Measurements from ENCODE around the gene MAF. TPM values are rescaled to one million over a fixed set of nuclear protein-coding genes. Genes with fewer than 3 reads are reported as not detected.

MAF gene
- total RNA-seq, 1 experiment from 2014 or later = 4.9 TPM

- Histone ChIP-seq H2AK5ac (ENCODE audit: insufficient read length, low read length) (no peak overlapping the region), H3K56ac (ENCODE audit: insufficient read length, low read depth, low read length) (no peak overlapping the region), H3T11ph (ENCODE audit: low read length) (no peak overlapping the region), H3K4me1 (ENCODE audit: insufficient read depth, low read length) (peaks cover 4% of the 10 kb centered on the region; the same call in 1 of the 2 replicates), H2BK12ac (ENCODE audit: insufficient read length, low read depth, low read length) (no peak overlapping the region), H2BK15ac (ENCODE audit: low read depth, low read length) (no peak overlapping the region), H2AFZ (ENCODE audit: low read length) (no peak overlapping the region), H4K5ac (ENCODE audit: insufficient read length, low read depth, low read length) (no peak overlapping the region), H4K8ac (replicated peaks; ENCODE audit: insufficient read length, low read depth, low read length) (no peak overlapping the region), H3K9ac (ENCODE audit: extremely low read depth, insufficient read length, low read length) (no peak overlapping the region), H3K79me2 (ENCODE audit: insufficient read depth, low read length) (no peaks in the 10 kb centered on the region), H4K91ac (ENCODE audit: insufficient read length, low read depth, low read length) (no peak overlapping the region), H3K23me2 (ENCODE audit: insufficient read length, low read depth, low read length, poor library complexity, severe bottlenecking) (no peaks in the 10 kb centered on the region), H3K27ac (ENCODE audit: insufficient read length, low read depth, low read length) (no peak overlapping the region), H3K27me3 (ENCODE audit: insufficient read depth, low read length) (no peaks in the 10 kb centered on the region), H3K9me3 (ENCODE audit: control insufficient read depth, low read depth, low read length) (no peaks in the 10 kb centered on the region), H3K23ac (ENCODE audit: insufficient read length, low read depth, low read length) (no peak overlapping the region), H2BK120ac (ENCODE audit: low read depth, low read length, poor library complexity, severe bottlenecking) (no peak overlapping the region), H3K4ac (ENCODE audit: low read depth, low read length) (no peak overlapping the region), H3K18ac (ENCODE audit: insufficient read length, low read depth, low read length) (no peak overlapping the region), H3K79me1 (ENCODE audit: insufficient read depth, low read depth, low read length, poor library complexity, severe bottlenecking) (no peaks in the 10 kb centered on the region), H3K14ac (ENCODE audit: insufficient read depth, low read length) (no peak overlapping the region), H2BK20ac (ENCODE audit: low read depth, low read length, poor library complexity, severe bottlenecking) (no peak overlapping the region), H2BK5ac (ENCODE audit: insufficient read length, low read length) (no peak overlapping the region), H3K4me2 (ENCODE audit: insufficient read depth, insufficient read length, low read length) (no peak overlapping the region), H4K20me1 (ENCODE audit: control insufficient read depth, insufficient read depth, insufficient read length) (no peaks in the 10 kb centered on the region)
- Mint-ChIP-seq H3K36me3 (ENCODE audit: insufficient read depth in 1 of 3, low read depth in 3 of 3) (no peaks in the 10 kb centered on the region), H3K4me3 (no peak overlapping the region), H3K4me1 (peaks cover 27 to 50% of the 10 kb centered on the region in 2 experiments), H3K27ac (no peak overlapping the region), H3K27me3 (ENCODE audit: low read depth) (no peaks in the 10 kb centered on the region; the same call in none of the 2 replicates), H3K9me3 (no peaks in the 10 kb centered on the region)
- TF ChIP-seq CTCF (conservative IDR thresholded peaks at IDR 0.05) = no peak
- WGBS (ENCODE audit: extremely low coverage, insufficient read length, low lambda C conversion rate) = no CpG with 5 or more reads among the region's 6 CpGs
- no peak for DNase-seq
Measured at GRCh38 chr16:79587296-79587695, 13.2 kb downstream of the MAF start.
